SU-DHL-6 (cell line): ENCODE results near the gene AZGP1.
"Not testable (repeated sequence)": the region's sequence is repeated elsewhere in the genome, so short reads cannot be mapped to it uniquely, and the experiment has no call there.

Experiments
- H2AFZ ChIP-seq: fragments of 200-600 bp; sonication (generic); 2 replicates; pipeline ENCODE4 v1.6.1; 2014; ENCODE audit warnings: low read depth, mild to moderate bottlenecking, moderate library complexity, mixed read lengths, antibody characterized with exemption, low read length; ENCODE audit not compliant: severe bottlenecking
- H3F3A ChIP-seq: fragments of 200-600 bp; shearing (Covaris generic); 2 replicates; pipeline ENCODE4 v1.6.0; 2016; ENCODE audit warnings: antibody characterized with exemption, mild to moderate bottlenecking; ENCODE audit not compliant: insufficient read depth
- H3K27ac ChIP-seq: fragments of 200-600 bp; sonication (generic); 2 replicates; pipeline ENCODE4 v1.5.1; 2016; ENCODE audit warnings: low read depth, mild to moderate bottlenecking, low read length, moderate library complexity, mixed read lengths
- H3K27me3 ChIP-seq: fragments of 200-600 bp; sonication (generic), shearing (Covaris generic); 2 replicates; pipeline ENCODE4 v1.6.0; 2014; ENCODE audit warnings: mild to moderate bottlenecking, low read length
- H3K36me3 ChIP-seq: fragments of 200-600 bp; sonication (generic); 2 replicates; pipeline ENCODE4 v1.6.1; 2014; ENCODE audit warnings: mild to moderate bottlenecking, low read length, mixed read lengths
- H3K4me2 ChIP-seq: fragments of 300-600, 200-600 bp; shearing (Covaris generic), sonication (generic); 2 replicates; pipeline ENCODE4 v1.6.0; 2014; ENCODE audit warnings: low read length, low read depth, mild to moderate bottlenecking; ENCODE audit not compliant: poor library complexity, severe bottlenecking
- H3K4me3 ChIP-seq: fragments of 200-600 bp; sonication (generic); 2 replicates; pipeline ENCODE4 v1.5.1; 2014; ENCODE audit warnings: antibody characterized with exemption, low read length, mild to moderate bottlenecking, mixed read lengths; ENCODE audit not compliant: insufficient read depth, poor library complexity, severe bottlenecking
- H3K79me2 ChIP-seq: fragments of 200-600 bp; sonication (generic); 2 replicates; pipeline ENCODE4 v1.6.1; 2014; ENCODE audit warnings: mild to moderate bottlenecking, low read length, moderate library complexity; ENCODE audit not compliant: insufficient read depth
- H3K9ac ChIP-seq: fragments of 200-600 bp; sonication (generic); 2 replicates; pipeline ENCODE4 v1.7.0; 2014; ENCODE audit warnings: mild to moderate bottlenecking, low read length
- H3K9me2 ChIP-seq: fragments of 200-600 bp; sonication (generic); replicated peaks from 2 replicates; pipeline ENCODE4 v1.6.1; 2014; ENCODE audit warnings: low read length; ENCODE audit not compliant: insufficient read depth
- H3K9me3 ChIP-seq: fragments of 200-600 bp; sonication (generic); 2 replicates; pipeline ENCODE4 v1.6.1; 2014; ENCODE audit warnings: low read length, mixed read lengths; ENCODE audit not compliant: insufficient read depth
- H4K20me1 ChIP-seq: fragments of 200-600 bp; sonication (generic); 2 replicates; pipeline ENCODE4 v1.6.1; 2014; ENCODE audit warnings: low read depth, mild to moderate bottlenecking, antibody characterized with exemption, low read length, moderate library complexity, mixed read lengths
- CTCF ChIP-seq: fragments of 200-600 bp; sonication (generic); IDR thresholded peaks from one replicate; pipeline ENCODE4 v1.5.1; 2017; ENCODE audit warnings: antibody characterized with exemption, mild to moderate bottlenecking, low read length, moderate library complexity; ENCODE audit not compliant: insufficient read depth, poor library complexity, severe bottlenecking
- EZH2phosphoT487 ChIP-seq: fragments of 200-600 bp; sonication (generic), shearing (Covaris generic); conservative IDR thresholded peaks from 2 replicates; pipeline ENCODE4 v1.6.1; 2018; ENCODE audit warnings: mild to moderate bottlenecking, antibody characterized with exemption, low read length, moderate library complexity, mixed read lengths

The AZGP1 gene

GRCh38 chr7:99943641-99944496, 32.0 kb downstream of the AZGP1 start:
- Histone ChIP-seq H3K9ac (no peak overlapping the region), H3K4me3 (peak overlapping the region; percentile 11), H2AFZ (peak overlapping the region; percentile 75), H3F3A (no peaks in the 10 kb centered on the region), H3K9me2 (no peaks in the 10 kb centered on the region), H3K79me2 (no peaks in the 10 kb centered on the region), H4K20me1 (no peaks in the 10 kb centered on the region), H3K27me3 (0 out of 2 replicates have a peak, but pooled peaks cover 3% of the 10 kb centered on the region), H3K36me3 (no peaks in the 10 kb centered on the region), H3K4me2 (peak overlapping the region; percentile 44), H3K27ac (no peak overlapping the region), H3K9me3 (peaks cover 8% of the 10 kb centered on the region; the same call in 1 of the 2 replicates)
- TF ChIP-seq EZH2phosphoT487 = no peak
- no peak for TF ChIP-seq CTCF

GRCh38 chr7:99938296-99938695, 37.5 kb downstream of the AZGP1 start:
- H2AFZ ChIP-seq = no peak overlapping the region
- no peak overlapping the region for H3K27ac ChIP-seq
- no peaks in the 10 kb centered on the region for H3K79me2 ChIP-seq
- no peak overlapping the region for H3K9ac ChIP-seq
- H3K27me3 ChIP-seq = 0 out of 2 replicates have a peak, but pooled peaks cover 3% of the 10 kb centered on the region
- H3K36me3 ChIP-seq = 0 out of 2 replicates have a peak, but pooled peaks cover 2% of the 10 kb centered on the region
- H3K4me2 ChIP-seq = no peak overlapping the region
- H4K20me1 ChIP-seq = no peaks in the 10 kb centered on the region
- H3K9me2 ChIP-seq = no peaks in the 10 kb centered on the region
- H3K9me3 ChIP-seq = peaks cover 19% of the 10 kb centered on the region; the same call in 1 of the 2 replicates
- no peak for TF ChIP-seq EZH2phosphoT487
- no peak for TF ChIP-seq CTCF
- no peak overlapping the region for H3K4me3 ChIP-seq
- H3F3A ChIP-seq = no peaks in the 10 kb centered on the region

GRCh38 chr7:99935009-99935408, 40.8 kb downstream of the AZGP1 start:
- not testable (repeated sequence) for H3K27ac ChIP-seq, H3K4me3 ChIP-seq, H3K9me2 ChIP-seq, H2AFZ ChIP-seq, H3K27me3 ChIP-seq, H3K79me2 ChIP-seq, H3F3A ChIP-seq, H3K36me3 ChIP-seq, H3K4me2 ChIP-seq, H3K9ac ChIP-seq, H4K20me1 ChIP-seq
- peaks cover 19% of the 10 kb centered on the region; the same call in 1 of the 2 replicates for H3K9me3 ChIP-seq

- H4K20me1 ChIP-seq = no peaks in the 10 kb centered on the region
- H3K9me2 ChIP-seq = no peaks in the 10 kb centered on the region
- no peak overlapping the region for H3K27ac ChIP-seq
- H3K4me3 ChIP-seq = no peak overlapping the region
- H3K4me2 ChIP-seq = no peak overlapping the region
- no peak for TF ChIP-seq CTCF
- no peak for TF ChIP-seq EZH2phosphoT487
- no peaks in the 10 kb centered on the region for H3K36me3 ChIP-seq
- H3K27me3 ChIP-seq = no peaks in the 10 kb centered on the region
- H3K9ac ChIP-seq = no peak overlapping the region
- H2AFZ ChIP-seq = no peak overlapping the region
- no peaks in the 10 kb centered on the region for H3K9me3 ChIP-seq
- H3F3A ChIP-seq = no peaks in the 10 kb centered on the region
- no peaks in the 10 kb centered on the region for H3K79me2 ChIP-seq
Observed at GRCh38 chr7:99930376-99930775, 45.5 kb downstream of the AZGP1 start.
